ENCODE measurements around the gene TEX26. TPM values are rescaled to one million over a fixed set of nuclear protein-coding genes. Genes with fewer than 3 reads are reported as not detected.

TEX26 gene
- polyA plus RNA-seq, 4 donors: 0.70 to 2.8 (median 1.9) TPM

DNA sequence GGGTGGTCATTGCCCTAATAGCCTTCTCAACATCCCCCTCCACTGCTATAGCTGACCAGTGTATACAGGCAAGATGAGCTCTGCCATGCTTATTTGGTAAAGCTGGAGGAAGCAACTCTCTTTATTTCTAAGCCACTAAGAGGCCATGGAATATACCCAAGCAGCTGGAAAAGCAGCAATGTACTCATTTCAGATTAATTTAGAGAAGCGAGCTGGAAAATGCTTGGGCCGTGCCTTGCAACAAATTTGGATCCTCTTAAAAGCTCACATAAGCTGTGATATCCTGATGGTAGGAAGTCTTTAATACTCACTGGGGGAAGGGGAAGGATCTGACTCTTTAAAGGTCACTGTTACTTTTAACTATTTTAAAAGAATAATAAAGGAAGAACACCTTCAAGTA, 77.8 kb downstream of the TEX26 start:
- no peak for DNase-seq (ENCODE audit: low read depth in 4 of 4, low spot score in 2 of 4)

DNA sequence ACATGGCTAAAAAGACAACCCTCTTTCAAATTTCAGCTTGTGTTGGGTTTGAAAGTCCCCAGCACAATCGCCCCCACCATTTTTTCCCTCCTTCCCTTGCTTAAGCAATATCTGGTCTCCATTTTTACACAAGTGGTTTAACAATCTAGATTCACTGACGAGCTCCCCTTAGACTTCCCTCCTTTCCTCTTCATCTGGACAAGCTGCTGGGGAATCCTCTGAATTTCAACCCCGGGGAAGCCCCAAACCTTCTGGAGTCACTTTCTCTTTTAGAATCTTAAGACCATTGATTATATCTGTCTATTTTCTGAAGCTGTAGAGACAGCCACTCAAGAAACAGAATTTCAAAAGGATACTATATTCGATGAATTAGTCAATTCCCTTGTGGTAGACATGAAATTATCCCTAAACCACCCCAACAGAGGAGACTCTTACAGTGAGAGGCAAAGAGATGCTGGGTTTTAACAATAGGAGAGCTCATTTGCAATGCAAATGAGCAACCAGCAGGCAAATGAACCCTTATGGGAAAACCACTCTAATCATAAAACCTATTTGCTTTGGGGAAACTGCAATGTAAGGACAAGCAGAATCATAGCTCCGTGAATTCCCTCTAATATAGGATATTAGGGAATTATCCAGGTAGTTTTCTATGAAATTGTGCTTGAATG, 78.9 kb downstream of the TEX26 start:
- DNase-seq (ENCODE audit: low read depth in 4 of 4, low spot score in 2 of 4): no peak

DNA sequence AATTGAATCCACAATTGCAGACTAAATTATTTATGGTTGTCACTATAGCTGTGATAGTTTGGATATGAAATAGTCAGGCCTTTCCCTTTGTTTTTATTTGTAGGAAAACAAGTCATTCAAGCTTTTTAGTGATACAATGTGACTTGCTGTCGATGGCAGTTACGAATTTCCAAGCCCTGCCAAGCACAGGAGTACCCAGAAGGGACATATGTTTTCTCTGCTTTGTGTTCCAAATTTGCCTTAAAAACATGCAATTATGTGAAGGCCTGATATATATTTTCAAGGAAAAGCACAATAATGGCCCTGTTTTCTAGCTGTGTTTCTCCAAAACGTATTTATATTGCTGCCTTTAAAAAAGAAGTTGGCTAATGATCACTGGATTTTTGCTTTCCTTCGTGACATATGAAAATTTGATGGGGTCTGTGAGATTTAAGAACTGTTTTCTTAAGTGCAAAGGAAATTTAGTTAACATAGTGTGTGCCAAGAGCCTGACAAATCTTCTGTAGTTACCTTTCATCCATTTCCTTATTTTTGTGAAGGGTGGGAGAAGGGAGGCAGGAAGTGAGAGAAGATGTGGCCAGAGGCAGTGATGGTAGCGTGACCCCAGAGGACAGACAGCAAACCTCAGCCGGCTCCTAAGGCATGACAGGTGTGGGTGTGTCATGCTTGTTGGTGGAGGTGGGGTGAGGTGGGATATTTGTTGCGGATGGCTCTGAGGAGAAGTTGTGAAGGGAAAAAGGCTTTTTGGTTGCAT, 79.6 kb downstream of the TEX26 start:
- DNase-seq (ENCODE audit: low read depth in 4 of 4, low spot score in 2 of 4): no peak

DNA sequence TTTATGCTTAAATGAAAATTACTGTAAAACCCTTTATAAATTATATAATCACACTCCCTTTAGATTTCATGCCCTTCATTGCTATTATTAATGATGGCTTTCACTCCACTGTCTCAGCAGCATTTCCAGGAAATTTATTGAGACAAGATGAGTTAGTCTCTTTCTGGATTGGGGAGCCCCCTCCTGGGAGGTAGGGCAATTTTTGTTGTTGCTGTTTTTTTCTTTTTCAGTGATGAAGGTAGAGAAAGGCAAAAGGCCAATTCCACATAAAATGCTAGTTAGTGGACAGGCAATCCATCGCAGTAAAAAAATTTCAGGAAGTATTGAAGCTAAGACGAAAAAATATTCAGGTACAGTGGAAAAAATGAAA, 80.2 kb downstream of the TEX26 start:
- DNase-seq (ENCODE audit: low read depth in 4 of 4, low spot score in 2 of 4): no peak

DNA sequence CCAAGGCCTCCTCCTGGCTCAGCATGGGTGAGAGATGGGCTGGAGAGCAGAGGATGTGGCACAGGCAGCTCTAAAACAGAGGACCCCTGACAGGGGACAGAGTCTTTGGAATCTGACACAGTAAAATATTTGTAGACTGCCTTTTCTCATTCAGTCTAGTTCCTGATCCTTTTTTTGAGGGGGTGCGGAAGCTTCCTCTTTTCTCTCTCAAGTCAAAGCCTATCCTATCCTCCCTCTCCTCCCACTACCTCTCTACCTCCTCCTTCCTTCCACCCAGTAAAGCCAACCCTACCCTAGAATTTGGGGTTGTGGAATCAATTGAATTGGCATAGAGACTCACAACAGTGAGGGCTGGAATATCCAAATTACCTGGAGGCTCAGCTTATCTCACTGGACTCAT, 82.0 kb downstream of the TEX26 start:
- DNase-seq (ENCODE audit: low read depth in 4 of 4, low spot score in 2 of 4): no peak

DNA sequence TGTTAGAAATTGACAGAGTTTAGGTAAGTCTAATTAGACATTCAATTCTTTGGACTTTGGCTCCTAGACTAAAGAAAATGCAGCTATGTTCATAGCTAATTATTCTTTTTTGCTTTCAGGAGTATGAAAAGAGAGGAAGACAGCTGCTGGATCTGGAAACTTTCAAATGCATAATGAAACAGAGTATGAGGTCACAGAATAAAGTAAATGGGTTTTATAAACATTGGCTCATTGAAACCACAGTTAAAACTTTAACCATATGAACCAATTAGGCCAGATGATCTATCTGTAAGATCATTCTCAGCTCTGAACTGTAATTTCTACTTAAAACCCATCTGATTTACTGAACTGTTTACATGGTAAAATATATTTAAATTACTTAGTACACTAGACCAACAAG, 82.7 kb downstream of the TEX26 start:
- DNase-seq (ENCODE audit: low read depth in 4 of 4, low spot score in 2 of 4): no peak

DNA sequence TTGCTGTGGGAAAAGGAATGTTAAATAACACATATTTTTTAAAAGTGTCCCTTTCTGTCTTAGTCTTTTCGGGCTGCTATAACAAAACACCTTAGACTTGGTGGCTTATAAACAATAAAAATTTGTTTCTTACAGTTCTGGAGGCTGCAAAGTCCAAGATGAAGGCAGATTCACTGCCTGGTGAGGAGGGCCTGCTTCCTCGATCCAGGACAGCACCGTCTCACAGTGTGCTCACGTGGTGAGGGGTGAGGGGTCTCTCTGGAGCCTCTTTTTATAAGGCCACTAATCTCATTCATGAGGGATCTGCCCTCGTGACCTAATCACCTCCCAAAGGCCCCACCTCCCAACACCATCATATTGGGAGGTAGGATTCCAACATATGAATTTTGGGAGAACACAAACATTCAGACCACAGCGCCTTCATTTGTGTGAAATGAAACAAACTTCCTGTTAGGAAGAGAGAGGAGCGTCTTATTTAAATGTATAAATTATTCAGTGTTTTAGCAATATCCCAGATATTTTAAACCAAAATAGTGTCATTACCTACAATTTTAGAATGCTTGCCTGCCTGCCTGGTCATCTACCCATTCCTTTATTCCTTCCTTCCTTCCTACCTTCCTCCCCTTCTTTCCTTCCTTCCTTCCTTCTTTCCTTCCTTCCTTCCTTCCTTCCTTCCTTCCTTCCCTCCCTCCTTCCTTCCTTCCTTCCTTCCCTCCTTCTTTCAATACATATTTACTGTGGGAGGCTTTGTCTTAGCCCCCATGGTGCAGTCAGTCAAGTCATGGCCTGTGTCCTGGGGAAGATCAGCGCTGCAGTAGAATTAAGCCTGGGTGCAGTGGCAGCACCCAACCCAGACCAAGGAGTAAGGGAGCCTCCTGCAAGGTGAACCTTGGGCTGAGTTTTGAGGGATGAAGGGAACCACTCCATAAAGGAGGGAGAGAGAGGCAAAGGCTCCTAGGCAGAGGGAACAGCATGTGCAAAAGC, 84.2 kb downstream of the TEX26 start:
- DNase-seq (ENCODE audit: low read depth in 4 of 4, low spot score in 2 of 4): no peak

DNA sequence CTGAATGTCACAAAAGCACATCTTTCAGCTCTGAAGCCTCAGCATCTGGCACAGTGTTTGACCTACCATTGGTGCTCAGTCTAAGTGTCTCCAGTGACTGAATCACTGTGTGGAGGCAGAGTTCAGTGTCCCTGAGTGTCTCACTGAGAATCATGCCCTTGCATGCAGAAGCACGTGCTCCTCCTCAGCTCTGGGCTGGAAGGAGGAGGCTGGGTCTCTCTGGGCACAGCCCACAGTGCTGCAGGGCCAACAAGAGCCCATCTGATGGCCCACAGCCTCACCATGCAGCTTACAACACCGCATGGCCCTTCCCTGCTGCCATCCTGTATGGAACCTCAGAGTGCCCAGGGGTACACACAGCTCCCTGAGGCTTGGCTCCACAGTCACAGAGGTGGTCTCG, 86.1 kb downstream of the TEX26 start:
- no peak for DNase-seq (ENCODE audit: low read depth in 4 of 4, low spot score in 2 of 4)

DNA sequence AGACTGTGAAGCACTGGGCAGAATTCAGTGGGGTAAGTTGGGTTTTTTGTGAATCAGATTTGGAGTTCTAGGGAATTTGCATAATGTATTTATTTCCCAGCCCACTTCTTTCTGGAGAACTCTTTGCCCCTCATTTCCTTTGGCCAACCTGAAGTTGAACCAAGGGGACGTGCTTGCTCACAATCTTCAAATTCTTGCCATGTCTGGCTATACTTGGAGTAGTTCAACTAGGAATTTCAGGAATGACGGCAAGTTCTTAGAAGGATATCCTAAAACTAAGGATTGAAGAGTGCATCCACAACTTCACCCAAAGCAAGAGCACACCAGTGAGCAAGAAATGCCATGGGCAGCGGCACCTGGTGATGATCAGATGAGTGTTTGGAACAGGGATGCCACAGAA, 88.5 kb downstream of the TEX26 start:
- DNase-seq (ENCODE audit: low read depth in 4 of 4, low spot score in 2 of 4): no peak

DNA sequence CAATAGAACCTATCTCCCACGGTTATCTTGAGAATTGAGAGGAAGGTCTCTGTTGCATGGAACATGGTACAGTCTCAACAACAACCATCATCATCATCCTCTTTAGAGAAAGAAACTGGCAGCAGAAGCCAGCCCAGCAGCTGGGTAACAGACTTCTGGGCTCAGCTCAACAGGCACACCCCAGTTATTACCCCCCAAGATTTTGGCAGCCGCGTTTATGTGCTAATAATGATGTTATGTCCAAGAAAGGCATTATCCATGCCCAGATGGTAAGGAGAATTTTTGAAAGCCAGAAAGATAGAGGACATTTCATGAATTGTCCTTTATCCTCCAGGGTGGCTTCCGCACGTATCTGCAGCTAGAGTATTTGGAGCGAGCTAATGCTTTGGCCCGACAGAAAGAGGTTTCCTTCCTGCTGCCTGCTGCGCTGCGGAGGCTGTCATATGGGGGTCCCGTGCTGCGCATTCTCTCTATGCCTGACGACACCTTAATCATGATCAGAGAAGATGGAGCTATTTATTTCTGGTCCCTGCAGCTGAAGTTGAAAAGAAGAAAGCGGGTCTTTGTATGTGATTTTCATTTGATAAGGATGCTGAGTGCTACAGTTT, 89.9 kb downstream of the TEX26 start:
- no peak for DNase-seq (ENCODE audit: low read depth in 4 of 4, low spot score in 2 of 4)

DNA sequence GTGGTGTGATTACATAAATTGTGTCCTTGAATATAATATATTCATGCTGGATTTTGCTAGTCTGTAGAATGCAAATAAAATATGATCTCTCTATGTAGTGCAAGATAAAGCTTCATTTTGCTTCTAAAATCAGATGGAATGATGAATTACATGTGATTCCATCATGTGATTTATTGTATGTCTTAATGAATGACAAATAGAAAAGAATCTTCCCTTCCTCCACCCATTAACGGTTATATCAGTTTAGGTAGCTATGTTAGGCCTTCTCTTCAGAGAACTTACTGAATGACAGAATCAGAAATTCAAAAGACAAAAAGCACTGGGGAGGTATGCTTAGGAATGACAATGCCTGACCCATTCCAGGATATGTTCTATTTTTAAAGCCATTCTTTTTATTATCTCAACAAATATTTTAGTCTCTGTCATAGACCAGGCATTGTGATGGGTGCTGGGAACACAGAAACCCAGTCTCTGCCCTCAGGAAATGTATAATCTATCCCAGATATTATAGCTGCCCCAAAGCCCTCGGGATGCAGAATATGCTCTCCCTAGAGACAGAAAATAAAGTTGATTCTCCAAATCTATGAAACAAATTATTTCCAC, 90.6 kb downstream of the TEX26 start:
- no peak for DNase-seq (ENCODE audit: low read depth in 4 of 4, low spot score in 2 of 4)

Other genes starting within 250 kb of the TEX26 start
- gene ALOX5AP, start 197.1 kb upstream of the TEX26 start, polyA plus RNA-seq (ENCODE audit: insufficient read length in 4 of 4): 1 to 10 TPM; 3.9 to 5.6 (median 4.9) TPM
- 1 to 10 TPM in 2 of 4 donors, under 1 TPM in 2; 0.79 to 1.4 (median 1.0) TPM for gene MEDAG, start 26.4 kb upstream of the TEX26 start, polyA plus RNA-seq (ENCODE audit: insufficient read length in 4 of 4)
- gene HSPH1, start 229.2 kb downstream of the TEX26 start, polyA plus RNA-seq (ENCODE audit: insufficient read length in 4 of 4): 100 to 1,000 TPM; 110 to 145 (median 120) TPM

All from left renal cortex interstitium (tissue), 4 donors.